NAMALWA (cell line): Measurements from ENCODE around the gene CCSER1.
"Not testable (repeated sequence)": the region's sequence is repeated elsewhere in the genome, so short reads cannot be mapped to it uniquely, and the experiment has no call there.

Source experiments
- DNase-seq: peaks from one replicate; pipeline ENCODE4 v3.0.0-alpha.2; 2015; ENCODE audit warnings: low spot score

The CCSER1 gene

GRCh38 chr4:90445380-90445779 lies 318.2 kb downstream of the CCSER1 start:
- DNase-seq = no peak

GRCh38 chr4:90449626-90450025 lies 322.4 kb downstream of the CCSER1 start:
- DNase-seq = no peak

GRCh38 chr4:90456891-90457290 lies 329.7 kb downstream of the CCSER1 start:
- no peak for DNase-seq

GRCh38 chr4:90457817-90458216 lies 330.6 kb downstream of the CCSER1 start:
- DNase-seq = no peak

GRCh38 chr4:90458576-90458975 lies 331.4 kb downstream of the CCSER1 start:
- DNase-seq = no peak

GRCh38 chr4:90474484-90474883 lies 347.3 kb downstream of the CCSER1 start:
- DNase-seq = no peak

GRCh38 chr4:90476019-90476418 lies 348.8 kb downstream of the CCSER1 start:
- DNase-seq = no peak

- DNase-seq = no peak
Measured at GRCh38 chr4:90476586-90476985, 349.4 kb downstream of the CCSER1 start.

GRCh38 chr4:90484894-90485293 lies 357.7 kb downstream of the CCSER1 start:
- not testable (repeated sequence) for DNase-seq

GRCh38 chr4:90486346-90486745 lies 359.2 kb downstream of the CCSER1 start:
- no peak for DNase-seq

- DNase-seq = no peak
Measured at GRCh38 chr4:90495211-90495610, 368.0 kb downstream of the CCSER1 start.

- DNase-seq = no peak
Measured at GRCh38 chr4:90495936-90496335, 368.7 kb downstream of the CCSER1 start.

- DNase-seq = no peak
Measured at GRCh38 chr4:90498175-90498574, 371.0 kb downstream of the CCSER1 start.

- DNase-seq = no peak
Measured at GRCh38 chr4:90503677-90504076, 376.5 kb downstream of the CCSER1 start.

- no peak for DNase-seq
Measured at GRCh38 chr4:90515191-90515590, 388.0 kb downstream of the CCSER1 start.

- no peak for DNase-seq
Measured at GRCh38 chr4:90528551-90528950, 401.4 kb downstream of the CCSER1 start.

- DNase-seq = no peak
Measured at GRCh38 chr4:90536408-90536807, 409.2 kb downstream of the CCSER1 start.

- DNase-seq = no peak
Measured at GRCh38 chr4:90537491-90537890, 410.3 kb downstream of the CCSER1 start.

- DNase-seq = no peak
Measured at GRCh38 chr4:90540536-90540935, 413.3 kb downstream of the CCSER1 start.

GRCh38 chr4:90542216-90542615 lies 415.0 kb downstream of the CCSER1 start:
- no peak for DNase-seq

GRCh38 chr4:90543419-90544170 lies 416.4 kb downstream of the CCSER1 start:
- no peak for DNase-seq

- DNase-seq = no peak
Measured at GRCh38 chr4:90544532-90545045, 417.4 kb downstream of the CCSER1 start.

GRCh38 chr4:90545380-90545779 lies 418.2 kb downstream of the CCSER1 start:
- no peak for DNase-seq

- DNase-seq = no peak
Measured at GRCh38 chr4:90546114-90546513, 418.9 kb downstream of the CCSER1 start.
